ENCODE data around the gene EVI5.

EVI5 gene

GRCh38 chr1:92516574-92516973 lies 268.3 kb downstream of the EVI5 start:
- peaks cover 8% of the 10 kb centered on the region for H3K4me1 Mint-ChIP-seq
- H3K36me3 Mint-ChIP-seq, result peaks cover 77% of the 10 kb centered on the region
- no peaks in the 10 kb centered on the region for H3K9me3 Mint-ChIP-seq
- no peak for DNase-seq (ENCODE audit: low spot score in 2 of 2)
- H3K27ac Mint-ChIP-seq, result no peak overlapping the region
- no peak for ATAC-seq
- no peak overlapping the region for H3K4me3 Mint-ChIP-seq

- Mint-ChIP-seq H3K9me3 (no peaks in the 10 kb centered on the region), H3K27ac (no peak overlapping the region), H3K36me3 (peaks cover 79% of the 10 kb centered on the region), H3K4me3 (no peak overlapping the region), H3K4me1 (peaks cover 8% of the 10 kb centered on the region)
- ATAC-seq (no peak), DNase-seq (ENCODE audit: low spot score in 2 of 2) (no peak)
Observed at GRCh38 chr1:92515796-92516201, 269.1 kb downstream of the EVI5 start.

GRCh38 chr1:92511541-92511940 lies 273.4 kb downstream of the EVI5 start:
- peaks cover 52% of the 10 kb centered on the region for H3K36me3 Mint-ChIP-seq
- no peak overlapping the region for H3K27ac Mint-ChIP-seq
- H3K4me3 Mint-ChIP-seq, result no peak overlapping the region
- no peak for ATAC-seq
- peaks cover 8% of the 10 kb centered on the region for H3K4me1 Mint-ChIP-seq
- DNase-seq (ENCODE audit: low spot score in 2 of 2), result no peak
- no peaks in the 10 kb centered on the region for H3K9me3 Mint-ChIP-seq

- H3K9me3 Mint-ChIP-seq, result no peaks in the 10 kb centered on the region
- H3K27ac Mint-ChIP-seq, result no peak overlapping the region
Observed at GRCh38 chr1:92509619-92510018, 275.3 kb downstream of the EVI5 start.

GRCh38 chr1:92505015-92505692 lies 279.8 kb downstream of the EVI5 start:
- ATAC-seq (no peak), DNase-seq (ENCODE audit: low spot score in 2 of 2) (no peak)
- Mint-ChIP-seq H3K27ac (no peak overlapping the region), H3K4me1 (peaks cover 32% of the 10 kb centered on the region), H3K36me3 (peaks cover 9% of the 10 kb centered on the region), H3K9me3 (no peaks in the 10 kb centered on the region), H3K4me3 (no peak overlapping the region)

More at GRCh38 chr1:92509619-92510018, 275.3 kb downstream of the EVI5 start:
- Mint-ChIP-seq H3K4me3 (no peak overlapping the region), H3K36me3 (peaks cover 38% of the 10 kb centered on the region), H3K4me1 (peaks cover 6% of the 10 kb centered on the region)
- DNase-seq (ENCODE audit: low spot score in 2 of 2) (no peak), ATAC-seq (no peak)

- H3K4me3 Mint-ChIP-seq, result no peak overlapping the region
- peaks cover 32% of the 10 kb centered on the region for H3K4me1 Mint-ChIP-seq
- ATAC-seq, result peak; percentile 68
Observed at GRCh38 chr1:92504291-92505014, 280.5 kb downstream of the EVI5 start.

GRCh38 chr1:92503926-92504285 lies 281.0 kb downstream of the EVI5 start:
- DNase-seq (ENCODE audit: low spot score in 2 of 2) (no peak), ATAC-seq (no peak)
- H3K4me1 Mint-ChIP-seq, result peaks cover 32% of the 10 kb centered on the region
- H3K4me3 Mint-ChIP-seq, result no peak overlapping the region
- H3K9me3 Mint-ChIP-seq, result no peaks in the 10 kb centered on the region
- H3K36me3 Mint-ChIP-seq, result peaks cover 9% of the 10 kb centered on the region
- H3K27ac Mint-ChIP-seq, result no peak overlapping the region

More at GRCh38 chr1:92504291-92505014, 280.5 kb downstream of the EVI5 start:
- H3K27ac Mint-ChIP-seq, result no peak overlapping the region
- H3K9me3 Mint-ChIP-seq, result no peaks in the 10 kb centered on the region
- no peak for DNase-seq (ENCODE audit: low spot score in 2 of 2)
- peaks cover 9% of the 10 kb centered on the region for H3K36me3 Mint-ChIP-seq

- no peaks in the 10 kb centered on the region for H3K9me3 Mint-ChIP-seq
- H3K36me3 Mint-ChIP-seq, result peaks cover 8% of the 10 kb centered on the region
- peaks cover 32% of the 10 kb centered on the region for H3K4me1 Mint-ChIP-seq
Observed at GRCh38 chr1:92503043-92503925, 281.6 kb downstream of the EVI5 start.

GRCh38 chr1:92502247-92502646 lies 282.7 kb downstream of the EVI5 start:
- H3K36me3 Mint-ChIP-seq, result no peaks in the 10 kb centered on the region
- H3K4me1 Mint-ChIP-seq, result peaks cover 32% of the 10 kb centered on the region
- H3K27ac Mint-ChIP-seq, result no peak overlapping the region
- no peak overlapping the region for H3K4me3 Mint-ChIP-seq
- DNase-seq (ENCODE audit: low spot score in 2 of 2), result no peak
- no peaks in the 10 kb centered on the region for H3K9me3 Mint-ChIP-seq
- peak; percentile 76 for ATAC-seq

More at GRCh38 chr1:92503043-92503925, 281.6 kb downstream of the EVI5 start:
- ATAC-seq (peak; percentile 22), DNase-seq (ENCODE audit: low spot score in 2 of 2) (no peak)
- no peak overlapping the region for H3K4me3 Mint-ChIP-seq
- H3K27ac Mint-ChIP-seq, result no peak overlapping the region

- no peak overlapping the region for H3K27ac Mint-ChIP-seq
- H3K4me1 Mint-ChIP-seq, result peaks cover 34% of the 10 kb centered on the region
- no peaks in the 10 kb centered on the region for H3K36me3 Mint-ChIP-seq
- H3K4me3 Mint-ChIP-seq, result no peak overlapping the region
- no peaks in the 10 kb centered on the region for H3K9me3 Mint-ChIP-seq
- ATAC-seq (no peak), DNase-seq (ENCODE audit: low spot score in 2 of 2) (no peak)
Observed at GRCh38 chr1:92500552-92500951, 284.4 kb downstream of the EVI5 start.

- H3K36me3 Mint-ChIP-seq, result no peaks in the 10 kb centered on the region
- ATAC-seq (no peak), DNase-seq (ENCODE audit: low spot score in 2 of 2) (no peak)
- no peaks in the 10 kb centered on the region for H3K9me3 Mint-ChIP-seq
- H3K27ac Mint-ChIP-seq, result no peak overlapping the region
- no peak overlapping the region for H3K4me3 Mint-ChIP-seq
- peaks cover 15% of the 10 kb centered on the region for H3K4me1 Mint-ChIP-seq
Observed at GRCh38 chr1:92495392-92496063, 289.4 kb downstream of the EVI5 start.

- Mint-ChIP-seq H3K4me1 (peaks cover 15% of the 10 kb centered on the region), H3K4me3 (no peak overlapping the region), H3K36me3 (no peaks in the 10 kb centered on the region), H3K27ac (no peak overlapping the region), H3K9me3 (no peaks in the 10 kb centered on the region)
- ATAC-seq (no peak), DNase-seq (ENCODE audit: low spot score in 2 of 2) (no peak)
Observed at GRCh38 chr1:92494485-92495141, 290.3 kb downstream of the EVI5 start.

GRCh38 chr1:92493139-92493538 lies 291.8 kb downstream of the EVI5 start:
- peaks cover 28% of the 10 kb centered on the region for H3K4me1 Mint-ChIP-seq
- no peak overlapping the region for H3K4me3 Mint-ChIP-seq
- H3K36me3 Mint-ChIP-seq, result no peaks in the 10 kb centered on the region
- ATAC-seq (no peak), DNase-seq (ENCODE audit: low spot score in 2 of 2) (no peak)
- H3K27ac Mint-ChIP-seq, result no peak overlapping the region
- H3K9me3 Mint-ChIP-seq, result no peaks in the 10 kb centered on the region

GRCh38 chr1:92488832-92489231 lies 296.1 kb downstream of the EVI5 start:
- H3K9me3 Mint-ChIP-seq, result no peaks in the 10 kb centered on the region
- H3K4me3 Mint-ChIP-seq, result peak overlapping the region; percentile 90

More at GRCh38 chr1:92488832-92489231, 296.1 kb downstream of the EVI5 start:
- DNase-seq (ENCODE audit: low spot score in 2 of 2) (no peak), ATAC-seq (no peak)
- peak overlapping the region; percentile 46 for H3K27ac Mint-ChIP-seq
- H3K36me3 Mint-ChIP-seq, result peaks cover 27% of the 10 kb centered on the region
- H3K4me1 Mint-ChIP-seq, result peaks cover 21% of the 10 kb centered on the region

Data from stimulated activated effector memory CD8-positive, alpha-beta T cell treated with anti-CD3 and anti-CD28 coated beads, Interleukin-12 subunit alpha, Interleukin-12 subunit beta, amount 100 ng/mL, for 72 hours (primary cell).